GM21367 (cell line): Measurements from ENCODE around the gene PTBP1.
"Not testable (repeated sequence)": the region's sequence is repeated elsewhere in the genome, so short reads cannot be mapped to it uniquely, and the experiment has no call there.

Experiments used
- ATAC-seq: cut with Tn5 transposase; IDR thresholded peaks from one replicate; pipeline ENCODE4 v1.9.1; 2021; ENCODE audit not compliant: unreplicated experiment

The PTBP1 gene

DNA sequence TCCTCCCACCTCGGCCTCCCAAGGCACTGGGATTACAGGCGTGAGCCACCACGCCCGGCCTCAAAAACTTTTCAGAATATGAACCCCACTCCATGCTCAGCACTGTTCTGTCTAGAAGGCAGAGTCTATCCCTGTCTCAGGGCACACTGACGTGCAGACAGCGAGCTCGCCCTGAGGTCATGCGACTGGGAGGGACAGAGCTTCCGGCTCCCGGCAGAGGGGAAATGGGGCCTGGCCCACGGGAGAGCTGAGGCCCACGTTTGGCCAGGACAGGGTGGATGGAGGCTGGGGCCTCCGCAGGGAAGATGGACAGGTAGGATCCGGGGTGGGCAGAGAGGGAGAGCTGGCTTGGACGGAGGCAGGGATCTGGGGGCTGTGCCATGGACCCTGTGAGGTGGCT is 27.6 kb downstream of the PTBP1 start:
- ATAC-seq = no peak

DNA sequence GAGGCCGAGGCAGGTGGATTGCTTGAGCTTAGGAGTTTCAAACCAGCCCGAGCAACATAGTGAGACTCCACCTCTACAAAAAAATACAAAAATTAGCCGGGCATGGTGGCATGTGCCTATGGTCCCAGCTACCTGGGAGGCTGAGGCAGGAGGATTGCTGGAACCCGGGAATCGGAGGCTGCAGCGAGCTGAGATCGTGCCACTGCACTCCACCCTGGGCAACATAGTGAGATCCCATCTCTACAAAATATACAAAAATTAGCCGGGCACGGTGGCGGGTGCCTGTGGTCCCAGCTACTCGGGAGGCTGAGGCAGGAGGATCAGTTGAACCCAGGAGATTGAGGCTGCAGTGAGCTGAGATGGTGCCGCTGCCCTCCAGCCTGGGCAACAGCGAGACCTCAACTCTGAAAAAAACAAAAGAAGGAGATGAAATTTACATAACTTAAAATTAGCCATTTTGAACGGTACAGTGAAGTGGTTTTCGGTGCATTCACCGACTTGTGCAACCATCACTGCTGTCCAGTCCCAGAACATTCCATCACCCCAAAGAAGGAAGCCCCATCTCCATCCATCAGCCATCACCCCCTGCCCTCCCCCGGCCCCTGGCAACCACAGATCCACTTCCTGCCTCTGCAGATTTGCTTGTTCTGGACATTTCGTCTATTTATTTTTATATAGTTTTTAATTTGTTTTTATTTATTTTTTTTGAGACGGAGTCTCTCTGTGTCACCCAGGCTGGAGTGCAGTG is 28.8 kb downstream of the PTBP1 start:
- no peak for ATAC-seq

DNA sequence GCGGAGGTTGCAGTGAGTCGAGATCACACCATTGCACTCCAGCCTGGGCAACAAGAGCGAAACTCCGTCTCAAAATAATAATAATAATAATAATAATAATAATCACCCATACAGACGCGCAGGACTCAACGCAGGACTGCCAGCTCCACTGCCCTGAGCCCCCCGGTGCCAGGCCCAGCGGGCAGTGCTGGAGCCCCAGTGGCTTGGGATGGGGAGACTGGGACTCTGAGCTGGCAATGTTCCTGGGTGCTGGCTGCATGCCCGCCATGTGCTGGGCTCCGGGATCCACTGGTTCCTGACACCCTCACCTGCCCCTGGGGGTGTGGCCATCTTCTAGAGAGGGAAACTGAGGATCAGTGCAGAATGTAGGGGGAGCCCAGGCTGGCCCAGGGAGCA is 30.1 kb downstream of the PTBP1 start:
- no peak for ATAC-seq

DNA sequence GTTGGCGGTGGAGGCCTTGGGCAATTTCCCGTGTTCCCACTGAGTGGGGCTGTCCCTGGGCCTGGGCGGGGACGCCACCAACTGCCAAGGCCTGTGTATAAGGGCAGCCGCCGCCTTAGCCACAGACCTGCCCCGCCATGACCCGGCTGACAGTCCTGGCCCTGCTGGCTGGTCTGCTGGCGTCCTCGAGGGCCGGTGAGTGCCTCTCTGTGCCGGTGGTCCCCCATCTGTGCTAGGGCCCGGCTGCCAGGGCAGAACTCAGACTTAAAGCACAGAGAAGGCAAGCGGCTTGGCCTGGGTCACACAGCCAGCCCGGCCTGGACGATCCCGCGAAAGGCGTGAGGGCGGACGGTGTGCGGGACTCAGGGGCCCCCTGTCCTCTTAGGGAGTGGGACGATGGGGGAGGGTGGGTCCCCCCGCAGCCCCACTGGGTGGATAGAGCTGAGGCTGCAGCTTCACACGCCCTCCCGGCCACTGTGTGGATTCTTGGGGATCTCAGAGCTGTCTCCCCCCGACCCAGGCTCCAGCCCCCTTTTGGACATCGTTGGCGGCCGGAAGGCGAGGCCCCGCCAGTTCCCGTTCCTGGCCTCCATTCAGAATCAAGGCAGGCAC is 30.6 kb downstream of the PTBP1 start, which contains the start of gene AZU1:
TSS of gene AZU1 (plus strand) at position 128 of the 612 bp plus-strand sequence. CDS start at position 138, 10 bp downstream.
- ATAC-seq = no peak

DNA sequence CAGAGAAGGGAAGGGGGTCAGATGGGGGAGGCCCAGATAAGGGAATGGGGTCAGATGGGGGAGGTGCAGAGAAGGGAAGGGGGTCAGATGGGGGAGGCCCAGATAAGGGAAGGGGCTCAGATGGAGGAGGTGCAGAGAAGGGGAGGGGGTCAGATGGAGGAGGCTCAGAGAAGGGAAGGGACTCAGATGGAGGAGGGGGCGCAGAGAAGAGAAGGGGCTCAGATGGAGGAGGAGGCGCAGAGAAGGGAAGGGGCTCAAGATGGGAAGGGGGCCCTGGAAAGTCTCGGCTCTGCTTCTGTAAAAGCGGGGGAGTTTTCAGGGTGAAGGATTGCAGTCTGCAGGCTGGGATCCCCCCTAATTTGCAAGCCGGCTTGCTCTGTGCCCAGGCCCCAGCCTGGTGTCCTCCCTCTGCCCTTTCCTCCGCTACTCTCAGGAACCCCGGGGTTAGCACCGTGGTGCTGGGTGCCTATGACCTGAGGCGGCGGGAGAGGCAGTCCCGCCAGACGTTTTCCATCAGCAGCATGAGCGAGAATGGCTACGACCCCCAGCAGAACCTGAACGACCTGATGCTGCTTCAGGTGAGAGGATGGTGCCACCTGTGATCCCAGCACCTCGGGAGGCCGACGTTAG is 32.0 kb downstream of the PTBP1 start:
- ATAC-seq = no peak

DNA sequence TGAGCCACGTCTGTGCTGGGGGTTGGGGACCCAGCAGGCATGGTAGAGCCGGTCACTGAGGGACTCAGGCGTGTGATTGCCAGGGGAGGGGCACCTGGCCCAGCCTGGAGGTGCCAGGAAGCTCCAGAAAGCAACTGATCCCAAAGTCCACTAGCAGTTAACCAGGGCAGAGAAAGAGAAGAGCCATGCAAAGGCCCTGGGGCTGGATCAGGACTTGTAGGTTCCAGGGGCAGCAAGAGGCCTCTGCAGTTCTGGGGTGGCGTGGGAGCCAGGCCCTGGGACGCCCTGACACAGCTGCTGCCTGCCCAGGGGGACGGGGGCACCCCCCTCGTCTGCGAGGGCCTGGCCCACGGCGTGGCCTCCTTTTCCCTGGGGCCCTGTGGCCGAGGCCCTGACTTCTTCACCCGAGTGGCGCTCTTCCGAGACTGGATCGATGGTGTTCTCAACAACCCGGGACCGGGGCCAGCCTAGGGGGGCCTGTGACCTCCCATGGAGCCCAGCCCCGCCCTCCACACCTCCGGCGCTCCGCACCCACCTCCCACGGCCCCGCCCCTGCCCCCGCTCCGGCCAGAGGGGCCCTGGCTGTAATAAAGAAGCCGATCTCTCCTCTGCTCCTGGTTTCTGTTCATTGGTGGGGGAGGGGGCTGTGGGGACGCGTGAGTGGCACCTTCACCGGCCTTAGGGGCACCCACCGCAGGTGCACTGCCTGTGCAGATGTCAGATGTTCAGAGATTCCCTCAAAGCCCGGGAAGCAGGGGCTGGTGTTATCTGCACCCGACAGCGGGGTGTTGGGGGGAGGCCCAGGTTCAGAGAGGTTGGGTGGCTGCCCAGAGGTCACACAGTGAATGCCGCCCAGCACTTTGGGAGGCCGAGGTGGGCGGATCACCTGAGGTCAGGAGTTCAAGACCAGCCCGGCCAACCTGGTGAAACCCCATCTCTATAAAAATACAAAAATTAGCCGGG is 34.4 kb downstream of the PTBP1 start:
- no peak for ATAC-seq

DNA sequence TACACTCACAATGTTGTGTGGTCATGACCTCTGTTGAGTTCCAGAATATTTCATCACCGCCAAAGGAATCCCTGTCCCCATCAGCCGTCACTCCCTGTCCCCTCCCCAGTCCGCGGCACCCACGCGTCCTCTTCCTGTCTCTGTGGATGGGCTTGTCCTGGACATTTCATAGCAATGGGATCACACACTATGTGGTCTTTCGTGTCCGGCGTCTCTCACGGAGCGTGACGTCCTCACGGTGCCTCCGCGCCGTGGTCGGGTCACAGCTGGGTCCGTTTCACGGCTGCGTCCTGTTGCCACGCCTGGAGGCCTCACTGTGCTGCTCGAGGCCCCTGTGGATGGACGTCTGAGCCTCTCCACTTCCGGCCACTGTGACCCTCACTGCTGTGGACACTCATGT is 37.0 kb downstream of the PTBP1 start:
- no peak for ATAC-seq

DNA sequence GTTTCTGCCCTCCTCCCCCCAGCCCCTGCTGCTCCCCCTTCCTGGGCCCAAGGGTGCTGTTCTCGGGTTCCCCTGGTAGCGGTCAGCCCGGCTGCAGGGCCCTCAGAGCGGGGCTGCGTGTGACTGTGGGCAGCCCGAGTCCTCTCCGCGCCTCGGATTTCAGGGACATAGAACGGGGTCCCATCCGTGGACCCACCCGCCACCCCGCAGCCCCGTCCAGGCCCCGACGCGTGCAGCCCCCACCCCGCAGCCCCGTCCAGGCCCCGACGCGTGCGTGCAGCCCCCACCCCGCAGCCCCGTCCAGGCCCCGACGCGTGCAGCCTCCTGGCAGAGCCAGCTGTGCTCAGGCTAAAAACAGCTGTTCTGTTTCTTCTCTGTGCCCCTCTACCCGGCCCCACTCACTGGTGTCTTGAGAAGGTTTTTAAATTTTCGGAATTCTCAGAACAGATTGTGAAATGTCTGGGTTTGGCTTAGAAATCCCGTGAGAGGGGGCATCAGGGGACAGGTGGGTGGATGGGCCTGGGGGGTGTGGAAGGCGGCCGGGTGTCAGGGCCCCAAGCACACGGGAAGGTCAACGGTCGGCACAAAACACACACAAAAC is 38.1 kb downstream of the PTBP1 start:
- ATAC-seq = no peak

DNA sequence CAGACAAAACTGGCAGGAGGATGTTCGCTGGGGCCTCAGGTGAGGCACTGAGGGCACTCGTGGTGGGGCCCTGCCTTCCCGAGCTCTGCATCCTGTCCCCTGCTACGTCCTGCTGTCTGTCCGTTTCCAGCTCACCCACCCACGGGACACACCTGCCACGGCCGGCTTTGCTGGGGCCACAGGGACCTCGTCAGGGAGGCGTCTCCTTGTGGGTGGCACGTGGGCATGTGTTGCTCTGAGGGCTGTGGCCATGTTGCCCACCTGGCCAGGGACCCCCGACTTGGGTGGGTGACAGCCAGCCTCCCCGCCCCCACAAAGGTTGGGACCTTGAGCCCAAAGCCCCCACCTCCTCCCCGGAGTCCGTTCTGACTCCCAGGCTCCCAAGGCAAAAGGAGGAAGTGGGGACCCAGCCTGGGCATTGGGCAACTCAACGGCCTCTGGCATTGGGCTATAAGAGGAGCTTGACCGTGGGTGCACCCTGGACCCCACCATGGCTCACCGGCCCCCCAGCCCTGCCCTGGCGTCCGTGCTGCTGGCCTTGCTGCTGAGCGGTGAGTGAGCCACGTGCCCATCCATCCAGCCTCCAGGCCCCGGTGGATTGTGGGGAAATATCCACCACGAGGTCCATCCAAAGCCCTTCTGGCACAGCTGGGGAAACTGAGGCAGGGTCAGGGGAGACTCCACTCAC is 43.4 kb downstream of the PTBP1 start, which contains the start of gene PRTN3:
TSS of gene PRTN3 (plus strand) at position 481 of the 688 bp plus-strand sequence. CDS start at position 491, 10 bp downstream.
- ATAC-seq = no peak

DNA sequence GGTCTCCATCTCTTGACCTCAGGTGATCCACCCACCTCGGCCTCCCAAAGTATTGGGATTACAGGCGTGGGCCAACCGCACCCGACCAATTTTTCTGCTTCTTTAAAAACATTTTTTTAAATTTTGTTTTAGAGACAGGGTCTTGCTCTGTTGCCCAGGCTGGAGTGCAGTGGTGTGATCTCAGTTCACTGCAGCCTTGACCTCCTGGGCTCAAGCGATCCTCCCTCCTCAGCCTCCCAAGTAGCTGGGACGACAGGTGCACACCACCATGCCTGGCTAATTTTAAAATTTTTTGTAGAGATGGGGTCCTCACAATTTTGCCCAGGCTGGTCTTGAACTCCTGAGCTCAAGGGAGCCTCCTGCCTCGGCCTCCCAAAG is 45.5 kb downstream of the PTBP1 start:
- not testable (repeated sequence) for ATAC-seq

DNA sequence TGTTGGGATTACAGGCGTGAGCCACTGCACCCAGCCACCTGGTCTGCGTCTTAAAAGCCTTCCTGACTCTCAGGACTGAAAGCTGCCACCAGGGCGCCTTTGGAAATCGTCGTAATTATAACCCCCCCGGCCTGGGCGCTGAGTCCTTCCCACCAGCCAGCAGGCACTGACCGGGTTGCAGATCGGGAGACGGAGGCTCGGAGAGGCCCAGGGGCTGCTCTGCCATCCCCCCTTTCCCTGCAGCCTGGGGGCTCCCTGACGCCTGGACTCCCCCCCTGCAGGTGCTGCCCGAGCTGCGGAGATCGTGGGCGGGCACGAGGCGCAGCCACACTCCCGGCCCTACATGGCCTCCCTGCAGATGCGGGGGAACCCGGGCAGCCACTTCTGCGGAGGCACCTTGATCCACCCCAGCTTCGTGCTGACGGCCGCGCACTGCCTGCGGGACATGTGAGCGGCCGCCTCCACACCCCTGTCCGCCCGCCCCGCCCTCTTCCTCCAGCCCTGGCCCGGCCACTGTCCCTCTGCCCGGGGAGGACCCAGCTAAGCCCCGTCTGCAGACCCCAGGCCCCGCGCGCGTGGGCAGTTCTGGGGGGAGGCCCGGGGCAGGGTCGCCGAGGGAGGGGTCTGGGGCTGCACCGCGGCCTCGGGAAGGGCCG is 46.1 kb downstream of the PTBP1 start:
- ATAC-seq = no peak

DNA sequence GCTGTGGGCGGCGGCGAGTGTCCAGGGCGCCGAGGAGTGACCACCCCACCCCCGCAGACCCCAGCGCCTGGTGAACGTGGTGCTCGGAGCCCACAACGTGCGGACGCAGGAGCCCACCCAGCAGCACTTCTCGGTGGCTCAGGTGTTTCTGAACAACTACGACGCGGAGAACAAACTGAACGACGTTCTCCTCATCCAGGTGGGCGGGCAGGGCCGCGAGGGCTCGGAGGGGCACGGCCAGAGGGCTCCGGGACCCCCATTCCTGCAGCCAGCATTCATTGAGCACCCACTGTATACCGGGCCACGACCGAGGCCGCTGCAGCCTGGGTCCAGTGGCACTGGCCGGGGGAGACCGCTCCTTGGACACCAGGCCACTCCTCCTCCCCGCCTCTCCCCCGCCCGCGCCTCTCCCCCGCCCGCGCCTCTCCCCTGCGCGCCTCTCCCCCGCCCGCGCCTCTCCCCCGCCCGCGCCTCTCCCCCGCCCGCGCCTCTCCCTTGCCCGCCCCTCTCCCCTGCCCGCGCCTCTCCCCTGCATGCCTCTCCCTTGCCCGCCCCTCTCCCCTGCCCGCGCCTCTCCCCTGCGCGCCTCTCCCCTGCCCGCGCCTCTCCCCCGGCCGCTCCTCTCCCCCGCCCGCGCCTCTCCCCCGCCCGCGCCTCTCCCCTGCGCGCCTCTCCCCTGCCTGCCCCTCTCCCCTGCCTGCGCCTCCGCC is 46.7 kb downstream of the PTBP1 start:
- no peak for ATAC-seq

DNA sequence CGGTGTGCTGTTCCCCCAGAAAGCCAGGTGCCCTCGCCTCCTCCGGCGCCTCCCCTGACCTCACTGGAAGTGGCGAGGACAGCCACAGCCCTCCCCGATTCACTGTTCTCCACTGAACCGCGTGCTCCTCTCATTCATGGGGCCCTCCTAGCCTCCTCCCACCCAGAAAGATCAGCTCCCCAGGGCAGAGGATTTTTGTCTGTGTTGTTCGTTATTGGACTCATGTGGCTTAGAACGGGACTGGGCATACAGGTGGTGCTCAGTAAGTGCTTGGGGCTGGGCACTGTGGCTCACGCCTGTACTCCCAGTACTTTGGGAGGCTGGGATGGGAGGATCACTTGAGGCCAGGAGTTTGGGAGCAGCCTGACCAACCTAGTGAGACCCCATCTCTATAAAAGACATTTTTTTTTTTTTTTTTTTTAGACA is 47.3 kb downstream of the PTBP1 start:
- no peak for ATAC-seq

DNA sequence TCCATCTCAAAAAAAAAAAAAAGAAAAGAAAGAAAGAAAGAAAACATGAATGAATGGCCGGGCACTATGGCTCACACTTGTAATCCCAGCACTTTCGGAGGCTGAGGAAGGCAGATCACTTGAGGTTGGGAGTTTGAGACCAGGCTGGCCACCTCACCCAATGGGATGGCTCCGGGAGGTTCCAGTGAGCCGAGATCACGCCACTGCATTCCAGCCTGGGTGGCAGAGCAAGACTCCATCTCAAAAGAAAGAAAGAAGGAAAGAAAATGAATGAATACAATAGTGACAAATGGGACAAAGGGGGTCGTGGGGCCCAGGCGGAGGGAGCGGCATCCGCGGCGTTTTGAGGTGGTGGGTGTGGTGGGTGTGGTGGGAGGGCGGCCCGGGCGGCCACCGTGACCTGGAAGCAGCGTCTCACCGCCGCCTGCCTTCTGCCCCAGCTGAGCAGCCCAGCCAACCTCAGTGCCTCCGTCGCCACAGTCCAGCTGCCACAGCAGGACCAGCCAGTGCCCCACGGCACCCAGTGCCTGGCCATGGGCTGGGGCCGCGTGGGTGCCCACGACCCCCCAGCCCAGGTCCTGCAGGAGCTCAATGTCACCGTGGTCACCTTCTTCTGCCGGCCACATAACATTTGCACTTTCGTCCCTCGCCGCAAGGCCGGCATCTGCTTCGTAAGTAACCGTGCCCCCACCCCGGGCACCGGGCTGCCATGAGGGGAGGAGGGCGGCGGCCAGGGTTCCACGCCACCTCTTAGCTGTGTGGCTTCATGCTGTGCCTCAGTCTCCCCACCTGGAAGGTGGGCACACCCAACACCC is 48.7 kb downstream of the PTBP1 start:
- no peak for ATAC-seq

DNA sequence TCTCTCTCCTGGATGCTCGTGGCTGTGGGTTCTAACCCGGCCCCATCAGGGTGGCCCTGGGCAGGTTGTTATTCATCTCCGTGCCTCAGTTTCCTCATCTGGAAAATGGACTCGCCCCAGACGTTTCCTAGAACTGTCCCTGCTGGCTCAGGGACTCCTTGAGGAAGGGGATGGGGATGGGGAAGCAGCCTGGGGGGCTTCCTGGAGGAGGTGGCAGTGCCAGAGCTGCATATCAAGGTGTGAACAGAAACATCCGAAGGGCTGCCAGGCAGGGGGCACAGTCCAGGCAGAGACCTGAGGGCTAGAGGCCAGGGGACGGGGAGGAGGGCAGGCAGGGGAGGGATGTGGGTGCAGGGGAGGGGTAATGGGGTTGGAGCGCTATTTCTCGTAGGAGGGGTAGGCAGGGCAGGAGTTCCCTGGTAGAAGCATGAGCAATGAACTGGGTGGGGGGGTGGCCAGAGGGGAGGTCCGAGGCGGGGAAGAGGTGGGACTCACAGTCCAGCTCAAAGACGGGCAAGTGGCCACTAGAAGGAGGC is 51.2 kb downstream of the PTBP1 start:
- no peak for ATAC-seq

DNA sequence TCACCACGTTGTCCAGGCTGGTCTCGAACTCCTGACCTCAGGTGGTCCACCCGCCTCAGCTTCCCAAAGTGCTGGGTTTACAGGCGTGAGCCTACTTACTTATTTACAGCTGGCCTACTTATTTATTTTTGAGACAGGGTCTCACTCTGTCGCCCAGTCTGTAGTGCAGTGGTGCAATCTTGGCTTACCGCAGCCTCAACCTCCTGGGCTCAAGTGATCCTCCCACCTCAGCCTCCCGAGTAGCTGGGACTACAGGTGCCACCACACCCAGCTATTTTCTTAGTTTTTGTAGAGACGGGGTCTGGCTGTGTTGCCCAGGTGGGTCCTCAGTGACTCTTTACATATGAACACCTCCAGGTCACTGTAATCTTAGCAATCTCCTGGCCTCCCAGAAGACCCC is 51.9 kb downstream of the PTBP1 start:
- not testable (repeated sequence) for ATAC-seq

DNA sequence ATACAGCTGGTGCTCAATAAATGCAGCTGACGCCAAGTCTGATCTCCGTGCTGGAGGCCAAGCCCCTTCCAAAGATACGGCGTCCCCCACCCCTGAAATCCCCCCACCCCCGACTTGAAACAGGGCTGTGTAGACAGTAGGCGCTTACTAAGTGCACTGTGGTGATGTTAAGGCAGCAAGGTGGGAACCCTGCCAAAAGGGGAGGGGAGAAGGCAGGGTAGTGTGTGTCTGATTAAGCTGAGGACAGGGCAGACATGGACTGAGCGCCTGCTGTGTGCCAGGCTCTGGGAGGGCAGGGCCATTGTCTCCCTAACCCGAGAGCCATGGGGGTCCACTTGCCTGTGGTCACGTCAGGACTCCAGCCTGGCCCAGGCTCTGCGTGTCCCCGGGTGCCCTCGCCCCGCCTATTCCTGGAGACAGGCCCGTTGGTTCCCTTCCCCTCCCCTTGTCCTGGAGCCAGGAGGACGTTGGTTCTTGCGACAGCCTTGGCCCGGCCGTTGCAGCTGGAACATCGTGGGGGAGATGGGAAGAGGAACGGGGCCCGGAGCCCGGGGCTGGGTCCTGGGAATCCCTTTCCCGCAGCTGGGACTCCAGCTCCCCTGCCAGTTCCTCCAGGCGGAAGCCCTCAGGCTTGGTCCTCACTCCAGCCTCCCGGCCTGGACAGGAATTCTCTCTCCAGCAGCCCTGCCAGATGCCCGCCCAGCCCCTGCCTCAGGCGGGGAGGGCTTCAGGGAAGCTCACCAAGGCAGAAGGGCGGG is 53.1 kb downstream of the PTBP1 start:
- ATAC-seq = no peak
